ENCODE measurements around the gene PTPDC1. TPM values are rescaled to one million over a fixed set of nuclear protein-coding genes. Genes with fewer than 3 reads are reported as not detected.

The PTPDC1 gene
- total and polyA plus RNA-seq, 3 experiments from 2014 or later: 1.8 to 6.2 (median 5.7) TPM

DNA sequence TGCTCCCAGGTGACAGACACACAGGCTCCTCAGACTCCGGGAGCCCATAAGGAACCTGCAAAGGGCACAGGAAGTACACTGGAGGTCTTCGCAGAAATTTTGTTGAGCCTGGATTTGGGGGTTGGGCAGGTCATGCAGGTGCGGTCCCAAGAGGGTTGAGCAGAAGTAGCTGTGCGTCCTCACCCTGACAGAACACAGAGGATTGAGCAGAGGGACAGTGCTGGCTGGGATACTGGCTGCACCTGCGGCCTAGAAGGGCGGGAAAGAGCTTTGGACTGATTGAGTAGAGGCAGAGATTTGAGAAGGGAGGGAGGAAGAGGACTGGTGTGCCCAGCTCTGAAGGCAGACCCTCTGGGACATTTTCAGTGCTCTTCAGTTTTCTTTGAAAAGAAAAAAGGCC lies 65.4 kb downstream of the PTPDC1 start:
- Mint-ChIP-seq H3K27ac (peak overlapping the region in 1 of 8 donors; percentile 3), H3K4me1 (peaks cover 9 to 11% (median 10%) of the 10 kb centered on the region in 3 donors), H3K36me3 (peaks cover 0 to 8% (median 2%) of the 10 kb centered on the region in 3 donors), H3K4me3 (no peak overlapping the region), H3K9me3 (peaks cover 0 to 3% (median 2%) of the 10 kb centered on the region in 5 donors), H3K27me3 (peaks cover 2 to 8% of the 10 kb centered on the region in 2 donors)
- Histone ChIP-seq H3K4me3 (ENCODE audit: low read length) (no peak overlapping the region), H3K36me3 (ENCODE audit: insufficient read depth, low read length) (no peaks in the 10 kb centered on the region), H3K27ac (ENCODE audit: low read depth, low read length) (no peak overlapping the region), H3K4me1 (ENCODE audit: insufficient read depth, low read length) (peaks cover 16% of the 10 kb centered on the region), H3K27me3 (ENCODE audit: insufficient read depth, low read length, poor library complexity, severe bottlenecking) (no peaks in the 10 kb centered on the region), H3K9me3 (ENCODE audit: low read length) (no peaks in the 10 kb centered on the region)
- ChIA-PET POLR2A (no interaction called here), CTCF (no interaction called here)
- DNase-seq: no peak

DNA sequence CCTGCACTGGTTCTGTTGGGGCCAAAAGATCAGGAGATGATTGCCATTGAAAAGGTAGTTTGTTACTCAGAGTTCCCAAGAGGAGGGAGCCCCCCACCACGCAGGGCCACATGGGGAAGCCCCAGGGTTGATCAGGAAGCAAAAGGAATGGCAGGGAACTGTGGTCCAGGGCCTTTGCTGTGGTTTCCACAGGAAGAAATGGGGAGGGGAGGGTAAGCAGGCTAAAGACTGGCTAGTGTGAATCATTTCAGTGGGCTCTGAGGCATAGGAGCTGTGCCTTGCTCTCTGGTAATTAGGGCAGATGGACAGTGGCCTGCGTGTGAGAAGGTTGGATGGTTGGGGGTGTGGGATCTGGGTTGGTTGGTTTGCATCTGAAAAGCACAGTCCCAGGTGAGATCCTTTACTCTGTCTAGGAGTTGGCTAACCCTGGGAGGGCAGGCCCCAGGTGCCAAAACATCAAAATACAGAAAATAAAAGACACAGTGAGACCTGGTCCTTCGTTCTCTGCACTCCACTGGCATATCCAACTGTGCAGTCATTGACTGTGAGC lies 66.1 kb downstream of the PTPDC1 start:
- POLR2A ChIA-PET: no interaction called here
- Histone ChIP-seq H3K27ac (ENCODE audit: low read depth, low read length) (no peak overlapping the region), H3K4me3 (ENCODE audit: low read length) (no peak overlapping the region), H3K36me3 (ENCODE audit: insufficient read depth, low read length) (no peaks in the 10 kb centered on the region), H3K4me1 (ENCODE audit: insufficient read depth, low read length) (peaks cover 16% of the 10 kb centered on the region), H3K9me3 (ENCODE audit: low read length) (no peaks in the 10 kb centered on the region), H3K27me3 (ENCODE audit: insufficient read depth, low read length, poor library complexity, severe bottlenecking) (no peaks in the 10 kb centered on the region)
- H3K36me3 Mint-ChIP-seq: peaks cover 0 to 9% (median 2%) of the 10 kb centered on the region in 3 donors
- peaks cover 9 to 11% (median 10%) of the 10 kb centered on the region in 3 donors for H3K4me1 Mint-ChIP-seq
- peaks cover 2 to 8% of the 10 kb centered on the region in 2 donors for H3K27me3 Mint-ChIP-seq
- CTCF ChIA-PET: no interaction called here
- H3K27ac Mint-ChIP-seq: peak overlapping the region in 2 of 8 donors; percentile 39 to 75
- DNase-seq: no peak
- no peak overlapping the region for H3K4me3 Mint-ChIP-seq
- peaks cover 0 to 3% (median 2%) of the 10 kb centered on the region in 5 donors for H3K9me3 Mint-ChIP-seq

DNA sequence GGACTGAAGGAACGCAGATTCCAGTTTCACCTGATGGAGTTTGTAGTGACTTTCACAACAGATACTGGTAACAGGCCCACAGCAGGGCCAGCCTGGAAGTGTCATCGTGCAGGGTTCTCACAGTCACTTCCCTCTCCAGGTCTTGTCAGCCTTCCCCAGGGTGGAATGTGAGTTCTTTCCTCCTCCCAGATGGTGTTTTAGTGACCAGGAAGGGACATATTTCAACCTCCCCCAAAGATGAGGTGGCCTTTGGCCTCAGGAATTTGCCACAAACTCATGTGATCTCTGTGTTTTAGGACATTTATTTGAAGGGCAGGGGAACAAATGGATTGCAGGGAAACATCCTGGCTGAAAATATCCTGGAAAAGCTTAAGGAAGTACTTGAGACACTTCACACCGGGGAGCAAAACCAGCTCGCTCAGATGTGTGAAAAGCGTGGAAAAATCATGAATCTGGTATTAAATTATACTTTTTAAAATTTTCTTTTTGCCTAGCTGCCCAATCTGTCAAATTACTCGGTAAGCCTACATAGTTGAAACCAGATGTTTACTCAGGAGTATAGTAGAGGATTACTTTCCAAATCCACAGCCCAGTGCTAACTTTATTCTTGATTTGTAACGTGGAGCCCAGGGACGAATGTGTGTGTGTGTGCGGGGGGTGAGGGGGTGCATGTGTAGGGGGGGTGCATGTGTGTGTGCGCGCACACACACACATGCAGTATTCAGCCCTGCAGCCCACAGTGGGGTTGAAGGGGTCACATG lies 66.8 kb downstream of the PTPDC1 start:
- H3K27ac ChIP-seq (ENCODE audit: low read depth, low read length): no peak overlapping the region
- Mint-ChIP-seq H3K27me3 (peaks cover 2 to 6% of the 10 kb centered on the region in 2 donors), H3K36me3 (peaks cover 0 to 9% (median 2%) of the 10 kb centered on the region in 3 donors), H3K27ac (no peak overlapping the region), H3K9me3 (peaks cover 0 to 3% (median 2%) of the 10 kb centered on the region in 5 donors), H3K4me3 (no peak overlapping the region), H3K4me1 (peaks cover 9 to 11% (median 10%) of the 10 kb centered on the region in 3 donors)
- H3K27me3 ChIP-seq (ENCODE audit: insufficient read depth, low read length, poor library complexity, severe bottlenecking): no peaks in the 10 kb centered on the region
- POLR2A ChIA-PET: no interaction called here
- H3K36me3 ChIP-seq (ENCODE audit: insufficient read depth, low read length): no peaks in the 10 kb centered on the region
- CTCF ChIA-PET: no interaction called here
- H3K9me3 ChIP-seq (ENCODE audit: low read length): no peaks in the 10 kb centered on the region
- H3K4me3 ChIP-seq (ENCODE audit: low read length): no peak overlapping the region
- DNase-seq: no peak
- peaks cover 17% of the 10 kb centered on the region for H3K4me1 ChIP-seq (ENCODE audit: insufficient read depth, low read length)

DNA sequence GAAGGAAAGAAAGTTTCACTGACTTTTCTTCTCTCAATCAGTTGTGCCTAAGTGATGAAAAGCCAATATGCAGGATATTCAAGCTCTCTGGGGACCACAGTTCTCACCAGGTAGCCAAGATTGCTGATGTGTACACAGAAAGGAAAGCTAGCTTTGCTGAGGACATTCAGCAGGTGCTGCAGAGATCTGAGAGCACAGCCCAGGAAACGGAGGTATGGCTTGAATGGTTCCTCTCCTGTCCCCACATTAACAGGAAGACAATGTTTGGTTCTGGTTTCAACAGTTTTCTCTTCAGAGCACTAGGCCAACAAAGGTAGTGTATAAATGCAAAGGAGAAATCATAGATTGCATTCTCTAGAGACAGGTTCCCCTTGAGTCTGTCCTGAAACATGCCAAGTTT lies 69.6 kb downstream of the PTPDC1 start:
- DNase-seq: peak in 1 of 5 donors; percentile 29
- H3K36me3 Mint-ChIP-seq: peaks cover 0 to 9% (median 2%) of the 10 kb centered on the region in 3 donors
- Histone ChIP-seq H3K4me1 (ENCODE audit: insufficient read depth, low read length) (peaks cover 28% of the 10 kb centered on the region), H3K27ac (ENCODE audit: low read depth, low read length) (no peak overlapping the region), H3K4me3 (ENCODE audit: low read length) (no peak overlapping the region), H3K27me3 (ENCODE audit: insufficient read depth, low read length, poor library complexity, severe bottlenecking) (no peaks in the 10 kb centered on the region), H3K36me3 (ENCODE audit: insufficient read depth, low read length) (no peaks in the 10 kb centered on the region), H3K9me3 (ENCODE audit: low read length) (no peaks in the 10 kb centered on the region)
- H3K27ac Mint-ChIP-seq: peak overlapping the region in 4 of 8 donors; percentile 12 to 64 (median 22)
- ChIA-PET POLR2A (no interaction called here), CTCF (interaction anchor here (1.6 kb wide), 1 partner anchor 88 kb away, joined by 4 read pairs; no protein-coding TSS in a partner anchor)
- H3K4me3 Mint-ChIP-seq: no peak overlapping the region
- peaks cover 9 to 11% (median 10%) of the 10 kb centered on the region in 3 donors for H3K4me1 Mint-ChIP-seq
- peaks cover 0 to 3% (median 2%) of the 10 kb centered on the region in 5 donors for H3K9me3 Mint-ChIP-seq
- H3K27me3 Mint-ChIP-seq: peaks cover 0 to 6% of the 10 kb centered on the region in 2 donors

DNA sequence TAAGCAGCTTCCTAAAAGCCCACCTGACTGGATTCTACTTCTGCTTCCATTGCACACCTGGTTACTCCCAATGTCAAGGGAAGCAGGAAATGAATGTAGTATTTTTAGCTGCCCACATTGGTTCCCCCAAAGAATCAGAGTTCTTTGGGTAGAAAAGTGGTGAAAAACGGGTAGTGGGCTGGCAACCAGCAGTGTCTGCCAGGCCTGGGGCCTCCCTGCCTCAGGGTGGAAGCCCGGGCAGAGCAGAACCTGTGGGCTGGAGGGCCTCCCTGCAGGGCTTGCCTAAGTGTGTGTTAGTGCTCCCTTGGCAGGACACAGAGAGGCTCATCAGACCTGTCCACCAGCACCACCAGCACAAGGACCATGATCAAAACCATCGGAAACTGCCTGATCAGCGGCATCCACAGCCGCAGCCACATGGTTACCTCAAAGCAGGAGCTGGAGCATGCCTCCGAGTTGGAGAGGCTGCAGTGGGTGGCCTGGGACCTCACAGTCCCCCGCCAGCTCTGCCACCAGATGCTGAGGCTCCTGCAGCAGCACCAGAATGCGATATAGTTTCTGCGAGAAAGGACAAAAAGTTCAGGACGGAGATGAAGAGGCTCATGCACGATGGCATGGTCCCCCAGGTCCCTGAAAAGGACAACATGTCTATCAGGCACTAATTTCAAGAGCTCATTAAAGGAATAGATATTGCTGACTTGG lies 72.2 kb downstream of the PTPDC1 start:
- Histone ChIP-seq H3K27ac (ENCODE audit: low read depth, low read length) (peak overlapping the region; percentile 57), H3K4me3 (ENCODE audit: low read length) (no peak overlapping the region), H3K27me3 (ENCODE audit: insufficient read depth, low read length, poor library complexity, severe bottlenecking) (no peaks in the 10 kb centered on the region), H3K4me1 (ENCODE audit: insufficient read depth, low read length) (peaks cover 28% of the 10 kb centered on the region), H3K36me3 (ENCODE audit: insufficient read depth, low read length) (no peaks in the 10 kb centered on the region), H3K9me3 (ENCODE audit: low read length) (no peaks in the 10 kb centered on the region)
- H3K27me3 Mint-ChIP-seq: peaks cover 6% of the 10 kb centered on the region in 2 donors
- no peak overlapping the region for H3K4me3 Mint-ChIP-seq
- POLR2A ChIA-PET: no interaction called here
- peaks cover 0 to 9% (median 2%) of the 10 kb centered on the region in 3 donors for H3K36me3 Mint-ChIP-seq
- H3K4me1 Mint-ChIP-seq: peaks cover 9 to 11% (median 10%) of the 10 kb centered on the region in 3 donors
- DNase-seq: no peak
- no peak overlapping the region for H3K27ac Mint-ChIP-seq
- H3K9me3 Mint-ChIP-seq: peaks cover 0 to 3% (median 2%) of the 10 kb centered on the region in 5 donors
- CTCF ChIA-PET: no interaction called here

DNA sequence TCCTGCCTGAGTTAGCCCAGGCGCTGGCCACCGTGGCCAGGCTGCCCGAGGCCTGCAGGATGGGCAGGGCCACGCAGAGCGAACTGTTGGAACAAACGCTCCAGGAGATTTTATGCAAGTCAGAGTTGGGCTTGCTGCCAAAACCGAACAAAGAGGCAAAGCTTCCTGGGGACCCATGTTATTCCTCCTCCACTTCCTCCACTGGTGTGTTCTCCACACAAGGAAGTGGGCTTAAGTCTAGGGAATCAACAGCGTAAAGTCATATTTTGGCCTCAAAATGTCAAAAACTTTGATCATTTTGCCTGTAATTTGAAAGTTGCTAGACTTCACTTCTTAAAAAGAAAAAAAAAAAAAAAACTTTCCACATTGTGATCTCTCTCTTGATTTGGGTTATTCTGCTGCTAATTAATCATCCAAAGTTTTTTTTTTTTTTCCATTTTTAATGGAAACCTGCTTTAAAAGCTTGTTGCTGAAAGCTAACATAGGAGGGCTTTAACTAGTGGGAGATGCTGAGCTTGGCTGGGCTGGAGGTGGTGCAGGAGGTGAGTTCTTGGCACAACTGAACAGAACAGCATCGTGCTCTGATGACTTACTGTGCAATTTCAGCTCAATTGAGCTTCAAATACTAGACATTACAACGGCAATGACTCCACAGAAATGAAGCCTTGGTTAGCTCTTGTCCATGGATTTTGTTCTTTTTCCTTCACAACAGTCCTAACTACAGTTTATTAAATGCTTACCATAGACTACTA lies 73.0 kb downstream of the PTPDC1 start:
- H3K27ac Mint-ChIP-seq: no peak overlapping the region

More for the DNA sequence above, 73.0 kb downstream of the PTPDC1 start:
- POLR2A ChIA-PET: interaction anchor here (0.7 kb wide), 2 partner anchors 22 to 26 kb away, joined by 3 to 4 read pairs; no protein-coding TSS in a partner anchor
- Mint-ChIP-seq H3K4me1 (peaks cover 9 to 11% (median 10%) of the 10 kb centered on the region in 3 donors), H3K4me3 (no peak overlapping the region), H3K27me3 (peaks cover 6% of the 10 kb centered on the region in 2 donors), H3K36me3 (peaks cover 0 to 9% (median 2%) of the 10 kb centered on the region in 3 donors), H3K9me3 (peaks cover 0 to 3% (median 2%) of the 10 kb centered on the region in 5 donors)
- Histone ChIP-seq H3K36me3 (ENCODE audit: insufficient read depth, low read length) (no peaks in the 10 kb centered on the region), H3K27ac (ENCODE audit: low read depth, low read length) (peak overlapping the region; percentile 57), H3K9me3 (ENCODE audit: low read length) (no peaks in the 10 kb centered on the region), H3K4me1 (ENCODE audit: insufficient read depth, low read length) (peaks cover 28% of the 10 kb centered on the region), H3K4me3 (ENCODE audit: low read length) (no peak overlapping the region), H3K27me3 (ENCODE audit: insufficient read depth, low read length, poor library complexity, severe bottlenecking) (no peaks in the 10 kb centered on the region)
- DNase-seq: no peak
- CTCF ChIA-PET: no interaction called here

All from CD8-positive, alpha-beta memory T cell (primary cell).